Measurements from ENCODE around the gene CDHR1.
"Not testable (repeated sequence)": the region's sequence is repeated elsewhere in the genome, so short reads cannot be mapped to it uniquely, and the experiment has no call there.

Gene CDHR1

DNA sequence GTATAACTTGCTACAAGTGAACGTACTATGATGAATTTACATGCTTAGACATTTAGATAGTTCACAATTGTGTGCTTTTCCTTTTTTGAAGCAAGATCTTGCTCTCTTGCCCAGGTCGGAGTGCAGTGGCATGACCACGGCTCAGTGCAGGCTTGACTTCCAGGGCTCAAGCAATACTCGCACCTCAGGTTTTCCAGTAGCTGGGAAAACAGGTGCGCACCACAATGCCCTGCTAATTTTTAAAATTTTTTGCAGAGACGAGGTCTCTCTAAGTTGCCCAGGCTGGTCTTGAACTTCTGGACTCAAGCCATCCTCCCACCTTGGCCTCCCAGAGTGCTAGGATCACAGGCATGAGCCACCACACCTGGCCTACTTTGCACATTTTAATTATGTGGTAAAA lies 18.9 kb upstream of the CDHR1 start:
- DNase-seq, result no peak

DNA sequence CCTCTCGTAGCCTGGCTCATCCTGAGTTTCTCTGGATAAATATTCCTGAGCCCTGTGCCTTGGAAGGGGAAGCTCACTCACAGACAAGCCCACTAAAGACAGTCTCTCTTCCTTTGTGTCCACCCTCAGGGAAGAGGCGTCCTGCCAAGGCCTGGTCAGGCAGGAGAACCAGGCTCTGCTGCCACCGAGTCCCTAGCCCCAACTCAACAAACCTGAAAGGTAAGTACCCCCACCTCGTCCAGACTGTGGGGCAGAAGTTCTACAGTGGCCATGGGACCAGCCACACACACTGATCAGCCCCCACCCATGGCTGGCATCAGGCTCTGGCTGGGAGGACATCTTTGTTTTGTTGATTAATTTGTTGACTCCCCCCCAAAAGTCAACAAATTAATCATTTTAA lies 18.0 kb upstream of the CDHR1 start:
- DNase-seq, result no peak

DNA sequence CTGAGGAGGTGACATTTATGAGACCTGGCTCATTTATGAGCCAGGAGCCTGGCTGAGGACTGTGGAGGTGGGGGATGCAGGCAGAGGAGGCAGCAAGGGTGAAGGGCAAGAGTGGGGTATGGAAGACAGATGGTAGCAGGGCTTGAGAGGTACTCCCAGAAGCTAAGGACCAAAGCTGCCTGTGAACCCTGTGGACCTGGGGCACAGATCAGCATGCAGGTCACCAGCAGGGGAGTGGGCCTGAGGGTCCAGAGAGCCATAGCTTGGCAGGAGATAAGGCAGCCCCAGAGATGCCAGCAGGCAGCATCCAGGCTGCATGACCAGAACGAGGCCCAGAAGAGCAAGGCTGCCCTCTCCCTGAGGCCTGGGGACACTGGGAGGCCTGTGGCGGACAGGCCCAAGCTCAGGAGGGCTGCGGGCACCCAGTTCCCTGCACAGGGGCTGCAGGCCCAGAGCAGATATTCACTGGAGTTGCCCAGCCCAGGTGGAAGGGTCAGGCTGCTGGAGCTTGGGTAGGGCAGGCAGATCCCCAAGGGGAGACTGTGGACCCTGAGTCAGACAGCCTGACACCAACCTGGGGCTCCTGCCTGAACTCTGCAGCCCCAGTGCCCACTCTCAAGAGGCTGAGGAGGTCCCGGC lies 17.4 kb upstream of the CDHR1 start:
- DNase-seq, result no peak

DNA sequence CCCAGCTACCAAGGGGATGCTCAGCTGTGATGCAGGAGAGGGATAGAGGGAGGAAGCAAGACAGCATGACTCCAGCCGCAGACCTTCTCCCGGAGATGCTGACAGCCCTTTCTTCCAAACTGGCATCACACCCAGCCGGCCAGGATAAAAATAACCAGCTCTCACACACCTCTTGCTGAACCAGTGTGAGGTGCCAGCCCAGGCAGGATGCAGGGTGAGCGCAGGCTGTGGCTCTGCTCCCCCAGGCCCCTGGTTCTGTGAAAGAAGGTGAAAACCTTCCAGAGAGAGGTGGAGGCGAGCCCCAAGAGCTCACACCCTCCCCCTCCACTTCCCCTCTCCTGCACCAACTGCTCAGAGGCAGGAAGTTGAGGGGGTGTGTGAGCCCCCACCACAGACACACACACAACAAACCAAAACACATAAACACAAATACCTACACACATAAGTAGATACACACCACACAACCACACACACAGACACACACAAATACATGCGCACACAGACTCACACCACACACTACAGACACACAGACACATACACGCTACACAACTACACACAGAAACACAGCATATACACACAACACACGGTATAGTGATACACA lies 16.7 kb upstream of the CDHR1 start:
- no peak for DNase-seq

DNA sequence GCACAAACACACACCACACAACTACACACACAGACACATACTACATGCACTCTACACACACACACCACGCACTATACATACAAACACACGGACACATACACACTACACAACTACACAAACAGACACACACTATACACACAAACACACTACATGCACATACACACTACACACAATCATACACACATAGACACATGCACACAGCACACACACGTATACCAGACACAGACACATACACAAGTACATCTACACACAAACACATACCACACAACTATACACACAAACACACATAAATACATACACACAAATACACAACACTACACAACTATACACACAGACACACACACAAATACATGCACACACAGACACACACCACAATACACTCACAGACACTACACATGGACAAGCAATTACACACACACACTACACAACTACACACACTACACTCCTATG lies 16.2 kb upstream of the CDHR1 start:
- no peak for DNase-seq

DNA sequence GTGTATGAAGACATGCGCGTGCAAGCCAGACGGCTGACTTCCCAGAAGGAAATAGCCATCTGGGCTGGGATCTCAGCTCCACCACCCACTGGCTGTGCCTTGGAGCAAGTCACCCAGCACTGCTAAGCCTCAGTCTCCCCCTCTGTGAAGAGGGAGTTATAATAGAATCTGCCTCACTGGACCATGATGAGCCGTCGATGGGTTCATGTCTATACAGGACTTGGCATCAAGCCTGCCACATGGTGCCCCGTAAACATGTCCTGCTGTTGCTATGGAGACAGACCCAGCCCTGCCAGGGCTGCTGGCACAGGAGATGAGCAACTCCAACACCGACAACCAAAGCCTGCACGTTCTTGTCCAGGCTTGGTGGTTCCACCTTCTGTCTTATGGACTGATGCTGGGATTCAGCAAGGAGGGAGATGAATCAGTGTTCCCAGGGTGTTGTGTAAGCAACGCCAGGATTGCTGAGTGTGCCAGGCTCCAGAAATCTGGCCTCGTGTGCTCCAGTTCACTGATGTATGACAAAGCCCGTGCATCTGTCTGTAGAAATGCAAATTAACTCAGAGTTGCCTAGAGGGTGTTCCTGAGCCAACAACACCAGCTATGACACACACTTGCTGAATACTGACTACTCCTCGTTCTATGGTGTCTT lies 15.2 kb upstream of the CDHR1 start:
- peak; percentile 44 to 55 for DNase-seq

DNA sequence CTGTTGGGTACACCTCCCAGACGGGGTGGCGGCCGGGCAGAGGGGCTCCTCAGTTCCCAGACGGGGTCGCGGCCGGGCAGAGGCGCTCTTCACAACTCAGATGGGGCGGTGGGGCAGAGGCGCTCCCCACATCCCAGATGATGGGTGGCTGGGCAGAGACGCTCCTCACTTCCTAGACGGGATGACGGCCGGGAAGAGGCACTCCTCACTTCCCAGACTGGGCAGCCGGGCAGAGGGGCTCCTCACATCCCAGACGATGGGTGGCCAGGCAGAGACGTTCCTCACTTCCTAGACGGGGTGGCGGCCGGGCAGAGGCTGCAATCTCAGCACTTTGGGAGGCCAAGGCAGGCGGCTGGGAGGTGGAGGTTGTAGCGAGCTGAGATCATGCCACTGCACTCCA lies 14.0 kb upstream of the CDHR1 start:
- DNase-seq, result not testable (repeated sequence)

DNA sequence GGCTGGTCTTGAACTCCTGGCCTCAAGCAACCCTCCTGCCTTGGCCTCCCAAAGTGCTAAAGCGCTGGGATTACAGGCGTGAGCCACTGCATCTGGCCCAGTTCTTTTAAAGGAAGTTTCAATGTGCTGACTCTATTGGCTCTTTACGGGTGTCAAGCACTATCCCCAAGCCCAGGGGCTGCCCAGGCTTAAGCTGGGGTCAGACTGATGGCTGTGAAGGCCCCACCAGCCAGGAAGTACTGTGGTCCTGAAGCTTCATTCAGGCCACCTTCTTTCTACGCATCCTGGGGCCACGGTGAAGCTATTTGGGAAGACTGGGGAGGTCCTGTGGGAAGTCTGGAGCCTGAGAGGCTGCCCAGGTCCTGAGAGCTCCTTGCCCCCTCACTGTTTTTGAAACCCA lies 12.7 kb upstream of the CDHR1 start:
- DNase-seq, result no peak

DNA sequence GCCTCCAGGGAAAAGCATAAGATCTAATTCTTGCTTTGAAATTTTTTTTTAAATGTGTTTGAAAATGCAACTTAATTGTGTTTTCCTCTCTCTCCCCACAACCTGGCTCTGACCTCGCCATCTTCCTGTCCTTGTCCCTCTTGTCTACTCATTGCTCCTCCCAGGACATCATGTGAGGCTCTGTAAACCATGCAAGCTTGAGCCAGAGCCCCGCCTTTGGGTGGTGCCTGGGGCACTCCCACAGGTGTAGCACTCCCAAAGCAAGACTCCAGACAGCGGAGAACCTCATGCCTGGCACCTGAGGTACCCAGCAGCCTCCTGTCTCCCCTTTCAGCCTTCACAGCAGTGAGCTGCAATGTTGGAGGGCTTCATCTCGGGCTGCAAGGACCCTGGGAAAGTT lies 9.8 kb upstream of the CDHR1 start:
- DNase-seq, result no peak

DNA sequence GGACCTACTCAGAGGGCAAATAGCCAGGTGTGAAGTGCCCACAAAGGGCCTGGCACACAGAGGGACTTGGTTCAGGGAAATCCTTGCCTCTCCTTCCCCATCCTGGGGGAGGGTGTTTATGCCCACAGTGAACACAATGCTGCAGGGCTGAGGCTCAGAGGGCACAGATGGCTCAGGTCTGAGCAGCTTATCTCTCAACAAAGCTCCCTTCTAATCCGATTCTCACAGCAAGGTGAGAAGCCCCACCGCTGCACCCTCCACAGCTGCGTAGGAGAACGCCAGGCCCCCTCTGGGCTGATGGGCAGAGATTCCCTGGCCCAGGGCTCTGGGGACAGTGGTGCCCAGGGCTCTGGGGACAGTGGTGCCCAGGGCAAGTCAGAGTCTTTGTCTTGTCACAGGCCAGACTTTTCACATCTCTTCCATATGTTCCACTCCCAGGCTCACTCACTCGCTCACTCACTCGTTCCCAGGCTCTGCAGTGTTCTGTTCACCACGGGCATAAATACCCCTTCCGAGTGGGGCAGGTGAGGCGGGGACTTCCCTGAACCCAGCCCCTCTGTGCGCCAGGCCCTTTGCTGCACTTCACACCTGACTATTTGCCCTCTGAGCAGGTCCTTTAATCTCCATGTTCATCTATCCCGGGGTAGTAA lies 8.7 kb upstream of the CDHR1 start:
- no peak for DNase-seq

DNA sequence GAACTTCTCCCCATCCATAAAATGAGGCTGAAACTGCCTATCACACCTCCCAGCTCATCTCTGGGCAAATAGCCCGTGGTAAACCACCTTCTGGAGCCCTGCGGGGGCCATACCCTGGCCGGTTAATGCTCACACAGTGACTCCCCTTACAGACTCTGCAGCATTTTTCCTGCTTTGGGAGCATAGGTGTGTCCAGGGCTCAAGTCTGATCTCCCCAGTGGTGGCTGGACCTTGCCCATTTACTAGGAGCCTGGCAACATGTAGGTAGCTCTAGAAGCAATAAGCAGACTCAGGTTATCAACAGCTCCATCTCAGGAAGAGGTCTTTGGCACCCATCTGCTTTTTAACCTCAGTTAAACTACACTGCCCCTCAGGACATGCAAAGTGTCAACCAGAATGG lies 5.5 kb upstream of the CDHR1 start:
- DNase-seq, result no peak

DNA sequence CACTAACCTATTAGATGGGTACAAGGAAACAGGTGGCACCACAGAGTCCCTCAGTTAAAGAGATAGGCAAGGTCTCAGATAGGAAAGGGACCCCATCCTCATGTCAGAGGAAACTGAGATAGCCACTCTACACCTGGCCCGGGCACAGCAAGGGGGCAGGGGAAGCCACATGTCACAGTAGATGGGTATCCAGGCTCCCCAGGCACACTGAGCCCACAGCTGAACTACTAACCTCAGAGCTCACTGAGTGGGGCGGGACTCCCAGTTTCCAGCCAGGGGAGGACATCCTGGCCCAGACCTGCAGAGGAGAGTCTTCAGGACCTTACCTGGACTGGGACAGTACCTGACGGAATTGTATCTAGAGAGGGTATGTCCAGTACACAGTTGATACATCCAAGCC lies 3.7 kb upstream of the CDHR1 start:
- DNase-seq, result no peak

DNA sequence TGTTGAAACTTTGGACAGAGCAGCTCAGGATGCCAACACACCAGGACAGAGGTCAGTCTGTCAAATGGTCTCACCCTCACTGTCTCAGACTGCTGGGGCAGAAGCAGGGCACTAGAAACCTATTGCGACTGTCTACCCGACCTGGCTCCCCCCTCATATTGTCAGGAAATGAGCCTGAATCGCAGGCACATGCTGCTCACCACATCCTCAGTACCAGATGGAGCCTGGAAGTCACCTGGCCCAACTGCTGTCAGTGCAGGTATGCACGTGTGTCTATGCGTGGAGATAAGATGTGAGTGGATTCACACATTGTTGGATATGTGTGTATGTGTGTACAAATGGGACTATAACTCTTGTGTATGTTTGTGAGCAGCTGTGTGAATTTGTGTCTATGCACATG lies 3.2 kb upstream of the CDHR1 start:
- DNase-seq, result no peak

DNA sequence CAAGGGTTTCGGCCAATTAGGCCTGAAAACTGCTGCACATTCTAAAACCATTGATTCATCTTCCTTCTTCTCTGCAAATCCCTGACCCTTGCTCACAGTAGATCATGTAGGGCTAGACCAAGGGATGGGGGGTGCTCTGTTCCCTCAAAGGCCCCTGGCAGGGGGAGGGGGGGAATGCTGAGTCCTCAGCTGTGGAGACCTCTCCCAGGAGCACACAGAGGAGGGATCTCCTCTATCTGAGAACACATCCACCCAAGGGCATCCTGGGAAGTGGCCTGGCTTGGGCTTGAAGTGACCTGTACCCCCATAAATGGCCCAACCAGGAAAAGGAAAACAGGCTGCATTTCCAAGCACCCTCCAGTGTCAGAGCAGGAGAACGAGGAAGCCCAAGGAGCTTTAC lies 1.0 kb upstream of the CDHR1 start:
- DNase-seq, result no peak

DNA sequence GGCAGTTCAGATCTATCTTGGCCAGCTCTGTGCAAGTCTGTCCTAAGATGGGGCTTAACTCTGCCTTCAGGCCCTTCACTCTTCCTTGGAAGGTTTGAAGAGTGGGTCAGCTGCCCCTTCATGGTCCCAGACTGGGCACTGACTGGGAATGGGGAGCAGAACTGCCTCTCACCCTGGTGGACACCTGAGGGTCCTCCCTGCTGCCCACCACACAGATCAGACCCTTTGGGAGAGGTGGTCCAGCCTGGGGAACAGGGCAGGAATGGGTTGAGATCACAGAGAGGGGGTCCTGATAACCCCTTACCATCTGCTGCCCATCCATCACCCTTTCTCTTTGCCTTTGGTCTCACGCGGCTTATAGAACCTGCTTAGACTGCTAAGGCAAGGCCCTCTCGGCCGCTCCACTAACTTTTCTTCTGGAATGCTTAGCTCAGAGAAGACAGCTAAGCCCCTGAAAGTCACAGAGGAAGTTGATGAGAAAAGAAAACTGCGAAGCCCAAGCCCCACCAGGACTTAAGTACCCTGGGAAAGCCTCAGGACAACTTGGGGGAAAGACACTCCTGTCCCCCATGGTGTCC lies 402 bp upstream of the CDHR1 start:
- DNase-seq, result no peak

DNA sequence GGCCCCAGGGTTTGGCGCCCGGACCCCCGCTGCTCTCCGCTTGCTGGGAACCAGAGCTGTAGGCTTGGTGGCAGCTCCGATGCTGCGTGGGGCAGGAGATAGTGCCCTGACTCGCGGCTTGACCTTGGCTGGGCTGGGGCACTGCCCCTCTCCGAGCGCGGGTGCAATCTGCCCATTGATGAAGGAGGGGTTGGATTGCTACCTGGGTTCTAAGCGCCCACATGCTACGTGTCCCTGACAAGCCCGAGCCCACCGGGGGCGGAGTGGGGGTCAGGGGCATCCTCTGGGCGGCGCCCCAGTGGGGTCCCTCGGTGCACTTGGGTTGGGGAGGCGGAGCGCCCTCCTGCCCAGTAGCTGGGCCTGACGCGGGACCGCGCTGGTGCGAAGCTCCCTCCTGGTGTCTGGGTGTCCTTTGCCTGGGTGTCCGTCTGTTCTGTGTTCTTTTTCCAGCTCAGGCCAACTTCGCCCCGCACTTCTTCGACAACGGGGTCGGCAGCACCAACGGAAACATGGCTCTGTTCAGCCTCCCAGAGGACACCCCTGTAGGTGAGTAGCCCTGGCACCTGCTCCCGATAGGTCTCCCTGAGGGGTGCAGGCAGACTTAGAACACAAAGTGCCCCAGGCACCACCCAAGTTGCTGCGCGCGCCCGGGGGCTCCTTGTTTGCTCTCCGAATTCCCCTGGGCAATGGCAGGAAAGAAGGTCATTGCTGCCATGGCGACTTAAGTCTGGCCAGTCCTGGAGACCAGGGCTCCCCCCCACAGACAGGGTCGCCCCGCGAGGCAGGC lies 900 bp downstream of the CDHR1 start:
- no peak for DNase-seq

DNA sequence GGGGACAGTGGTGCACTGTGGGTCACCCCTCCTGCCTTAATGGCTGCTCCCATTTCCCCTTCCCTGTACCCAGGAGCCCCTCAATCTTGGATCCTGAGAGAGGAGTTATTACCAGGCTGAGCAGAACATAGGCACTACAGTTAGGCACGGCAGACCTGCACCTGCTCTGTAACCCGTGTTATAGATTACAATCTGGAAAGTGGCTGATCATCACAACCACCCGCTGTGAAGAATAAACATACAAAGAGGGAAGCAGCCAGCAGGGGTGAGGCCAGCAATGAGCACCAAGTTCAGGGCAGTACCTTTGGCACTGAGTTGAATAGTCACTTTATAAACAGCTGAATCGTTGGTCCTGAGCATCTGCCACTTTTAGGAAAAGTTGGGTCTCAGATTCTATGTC lies 1.7 kb downstream of the CDHR1 start:
- peak in 1 of 2 experiments; percentile 35 for DNase-seq

DNA sequence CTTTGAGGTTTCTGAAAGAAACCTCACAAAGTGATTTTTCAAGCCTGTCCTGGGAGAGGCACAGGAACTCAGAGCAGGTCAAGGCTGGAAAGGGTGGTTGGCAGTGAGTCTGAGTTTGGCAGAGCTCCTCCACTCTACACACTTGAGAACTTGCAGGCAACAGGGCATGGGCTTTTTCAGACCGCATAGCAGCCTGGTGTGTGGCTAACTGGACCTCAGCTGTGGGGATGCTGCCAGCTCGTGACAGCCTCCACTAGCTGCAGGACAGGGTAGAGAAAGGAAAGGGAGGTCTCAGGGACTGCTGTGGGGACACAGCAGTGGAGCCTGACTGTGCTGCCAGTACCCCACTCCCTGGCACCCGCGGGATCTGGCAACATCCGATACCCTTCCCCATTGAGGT lies 2.6 kb downstream of the CDHR1 start:
- no peak for DNase-seq

DNA sequence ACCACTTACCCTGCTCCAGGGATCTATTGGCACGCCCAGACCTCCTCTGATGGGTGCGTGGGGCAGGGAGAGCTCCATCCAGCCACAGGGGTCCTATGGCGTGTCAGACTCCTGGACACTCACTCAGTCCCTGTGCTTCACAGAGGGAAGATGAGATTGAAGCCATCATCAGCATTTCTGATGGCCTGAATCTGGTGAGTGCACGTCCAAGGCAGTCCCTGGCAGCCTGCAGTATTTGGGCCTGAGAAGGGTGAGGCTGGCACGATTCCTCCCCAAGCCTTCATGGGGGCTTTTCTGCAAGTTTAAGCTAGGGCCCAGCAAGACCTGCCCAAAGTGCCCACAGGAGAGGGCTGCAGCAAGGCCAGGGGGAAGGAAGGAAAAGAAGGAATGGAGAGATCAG lies 3.3 kb downstream of the CDHR1 start:
- no peak for DNase-seq

DNA sequence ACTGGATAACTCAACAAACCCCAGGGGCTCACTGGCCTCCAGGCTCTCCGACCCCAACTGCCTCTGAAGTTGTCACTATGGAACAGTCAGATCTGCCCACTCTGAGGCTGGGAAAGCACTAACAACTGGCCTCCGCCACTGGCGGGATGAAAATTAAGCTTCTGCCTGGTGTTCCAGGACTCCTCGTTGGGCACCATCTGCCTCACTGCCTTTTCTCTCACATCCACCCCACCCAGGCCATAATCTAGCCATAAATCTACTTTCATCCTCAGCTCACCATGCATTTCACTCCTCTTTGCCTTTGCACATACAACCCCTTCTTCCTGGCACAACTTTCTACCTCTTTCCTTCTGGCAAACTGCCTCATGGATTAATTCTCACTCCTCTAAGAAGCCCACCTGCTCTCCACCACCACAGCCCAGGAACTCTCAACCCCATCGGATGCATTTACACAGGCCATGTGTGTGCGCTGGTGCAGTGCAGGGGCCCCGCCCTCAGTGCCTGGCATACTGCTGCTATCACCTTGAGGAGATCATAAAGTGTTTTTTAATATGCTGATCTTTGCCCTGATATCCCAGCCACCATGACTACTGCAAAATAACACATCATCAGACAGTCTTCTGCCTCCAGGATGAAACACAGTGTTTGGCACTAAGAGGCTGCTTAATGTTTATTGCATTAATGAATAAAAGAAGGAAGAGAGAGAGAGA lies 4.0 kb downstream of the CDHR1 start:
- DNase-seq, result no peak

DNA sequence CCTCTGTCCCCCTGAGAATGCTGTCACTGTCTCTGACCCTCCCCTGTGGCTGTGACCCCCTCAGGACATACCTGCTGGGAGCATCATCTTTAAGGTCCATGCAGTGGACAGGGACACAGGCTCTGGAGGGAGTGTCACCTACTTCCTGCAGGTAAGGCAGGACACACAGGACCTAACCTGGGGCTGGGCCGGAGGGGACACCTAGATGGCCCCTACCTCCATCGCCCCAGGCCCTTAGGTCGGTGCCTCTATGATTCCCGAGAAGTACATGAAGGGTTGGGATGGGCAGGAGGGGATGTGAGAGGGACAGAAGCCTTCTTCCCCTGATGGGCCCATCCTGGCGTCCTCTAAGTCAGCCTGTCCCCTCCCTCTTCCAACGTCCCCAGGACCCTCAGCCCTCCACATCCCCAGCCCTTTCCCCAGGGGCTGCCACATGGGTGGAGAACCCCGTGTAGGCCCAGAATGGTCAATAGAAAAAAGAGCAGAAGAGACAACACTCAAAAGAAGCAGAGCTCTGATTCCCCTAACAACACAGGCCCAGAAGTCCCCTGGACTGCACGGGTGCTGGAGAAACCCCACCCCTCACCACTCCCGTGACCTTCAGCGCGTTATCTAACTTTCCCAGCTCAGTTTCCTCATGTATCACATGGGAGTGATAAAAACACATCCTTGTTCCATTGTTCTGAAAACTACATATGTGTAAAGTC lies 6.4 kb downstream of the CDHR1 start:
- no peak for DNase-seq

DNA sequence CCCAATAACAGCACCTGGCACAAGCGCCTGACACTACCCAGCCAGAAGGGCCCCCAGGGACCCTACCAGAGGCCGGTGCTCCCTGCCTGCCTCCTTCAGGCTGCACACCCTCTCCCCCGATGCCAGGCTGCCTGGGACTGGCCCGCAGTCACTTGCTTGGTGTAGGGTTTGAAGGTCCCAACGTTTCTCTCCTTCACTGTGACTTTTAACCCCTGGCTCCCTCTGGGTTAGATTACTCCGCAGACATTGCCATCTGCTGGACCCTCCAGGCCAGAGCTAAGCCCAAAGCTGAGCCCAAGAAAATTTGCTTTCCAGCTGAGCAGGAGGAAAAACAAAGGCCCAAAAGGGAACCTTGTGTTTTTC lies 6.9 kb downstream of the CDHR1 start:
- no peak for DNase-seq

All from NCI-H187 (cell line).